Activated T-cell treated with anti-CD3 and anti-CD28 coated beads, Interleukin-2, amount 50 U/mL, for 48 hours (primary cell): ENCODE results near the gene DNAAF5.
"Not testable (repeated sequence)": the region's sequence is repeated elsewhere in the genome, so short reads cannot be mapped to it uniquely, and the experiment has no call there.

ENCODE experiments used
- DNase-seq, 2 experiments: peaks; one replicate each; pipeline ENCODE4 v3.0.0-alpha.2; 2020

The DNAAF5 gene

GRCh38 chr7:784971-785370 lies 58.5 kb downstream of the DNAAF5 start:
- DNase-seq, result no peak

GRCh38 chr7:785416-785815 lies 58.9 kb downstream of the DNAAF5 start:
- DNase-seq, result no peak

GRCh38 chr7:786472-787255 lies 60.2 kb downstream of the DNAAF5 start:
- peak; percentile 83 for DNase-seq

GRCh38 chr7:787332-788240 lies 61.1 kb downstream of the DNAAF5 start:
- DNase-seq, result no peak

GRCh38 chr7:791519-791918 lies 65.0 kb downstream of the DNAAF5 start:
- DNase-seq, result no peak

GRCh38 chr7:794207-794606 lies 67.7 kb downstream of the DNAAF5 start:
- DNase-seq, result no peak

- DNase-seq, result no peak
Observed at GRCh38 chr7:794671-795329, 68.3 kb downstream of the DNAAF5 start.

- DNase-seq, result not testable (repeated sequence)
Observed at GRCh38 chr7:796434-797169, 70.1 kb downstream of the DNAAF5 start.

GRCh38 chr7:798921-799470 lies 72.5 kb downstream of the DNAAF5 start:
- DNase-seq, result no peak

GRCh38 chr7:800692-801091 lies 74.2 kb downstream of the DNAAF5 start:
- DNase-seq, result no peak

GRCh38 chr7:801351-801750 lies 74.9 kb downstream of the DNAAF5 start:
- DNase-seq, result not testable (repeated sequence)

- DNase-seq, result no peak
Observed at GRCh38 chr7:801940-802381, 75.5 kb downstream of the DNAAF5 start.

- DNase-seq, result no peak
Observed at GRCh38 chr7:802500-803242, 76.2 kb downstream of the DNAAF5 start.

GRCh38 chr7:803243-803635 lies 76.7 kb downstream of the DNAAF5 start:
- DNase-seq, result no peak

- DNase-seq, result not testable (repeated sequence)
Observed at GRCh38 chr7:803796-804195, 77.3 kb downstream of the DNAAF5 start.

GRCh38 chr7:805261-805660 lies 78.8 kb downstream of the DNAAF5 start:
- DNase-seq, result no peak

GRCh38 chr7:815284-816216 lies 89.1 kb downstream of the DNAAF5 start:
- peak; percentile 30 to 45 for DNase-seq

- DNase-seq, result peak; percentile 97
Observed at GRCh38 chr7:816300-816750, 89.8 kb downstream of the DNAAF5 start.

GRCh38 chr7:816751-817671 lies 90.5 kb downstream of the DNAAF5 start:
- peak; percentile 71 to 74 for DNase-seq
